GM12892 (cell line): Measurements from ENCODE around the gene FGF11.

Experiments used
- POLR2A ChIP-seq: IDR thresholded peaks from 2 replicates; pipeline ENCODE4 v1.6.1; 2011; ENCODE audit warnings: low read depth, low read length, control low read depth
- POLR2AphosphoS5 ChIP-seq: IDR thresholded peaks from 2 replicates; pipeline ENCODE4 v1.6.1; 2011; ENCODE audit warnings: low read depth, low read length, control low read depth
- TAF1 ChIP-seq: IDR thresholded peaks from 2 replicates; pipeline ENCODE4 v1.6.1; 2011; ENCODE audit warnings: low read depth, mild to moderate bottlenecking, control low read depth, low read length, borderline replicate concordance

DNA sequence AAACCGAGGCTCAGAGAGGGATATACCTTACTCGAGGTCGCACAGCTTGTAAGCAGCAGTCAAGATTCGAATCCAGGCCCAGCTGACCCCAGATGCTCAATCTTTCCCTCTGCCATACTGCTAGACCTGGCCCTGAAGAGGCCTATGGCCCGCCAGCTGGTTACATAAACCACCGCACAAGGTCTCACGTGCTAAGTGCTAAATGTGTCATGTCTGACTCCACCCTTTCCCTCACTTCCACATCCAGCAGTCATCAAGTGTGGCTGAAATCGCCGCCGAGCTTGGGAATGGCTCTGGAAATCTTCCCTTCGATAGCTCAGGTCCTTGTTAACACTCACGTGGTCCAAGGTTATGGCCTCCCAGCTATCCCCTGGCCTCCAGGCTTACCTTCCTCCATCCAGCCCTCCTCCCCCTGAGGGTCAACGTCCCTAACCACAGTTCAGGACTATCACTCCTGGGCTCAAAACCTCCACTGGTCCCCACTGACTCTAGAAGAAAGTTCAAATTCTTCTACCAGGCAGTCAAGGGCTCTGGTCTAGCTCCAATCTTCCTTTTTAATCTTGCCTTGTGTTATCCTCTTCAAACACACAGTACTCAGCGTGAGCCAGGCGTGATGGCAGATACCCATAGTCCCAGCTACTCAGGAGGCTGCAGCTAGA, 36.6 kb downstream of the FGF11 start:
- TF ChIP-seq TAF1: no peak
- no peak for TF ChIP-seq POLR2A
- TF ChIP-seq POLR2AphosphoS5: no peak
